IPS-NIHi7 (cell line): ENCODE measurements around the gene TNFRSF12A.
"Not testable (repeated sequence)": the region's sequence is repeated elsewhere in the genome, so short reads cannot be mapped to it uniquely, and the experiment has no call there.

ENCODE experiments used
- DNase-seq: peaks from one replicate; pipeline ENCODE4 v3.0.0; 2012; ENCODE audit warnings: mixed read lengths; ENCODE audit errors: extremely low spot score

Gene TNFRSF12A

GRCh38 chr16:3049921-3050481 lies 29.8 kb downstream of the TNFRSF12A start:
- DNase-seq = no peak

- no peak for DNase-seq
Measured at GRCh38 chr16:3050487-3050886, 30.3 kb downstream of the TNFRSF12A start.

GRCh38 chr16:3051009-3051408 lies 30.8 kb downstream of the TNFRSF12A start:
- no peak for DNase-seq

GRCh38 chr16:3051494-3051893 lies 31.3 kb downstream of the TNFRSF12A start:
- DNase-seq = no peak

- not testable (repeated sequence) for DNase-seq
Measured at GRCh38 chr16:3052571-3053329, 32.6 kb downstream of the TNFRSF12A start.

- not testable (repeated sequence) for DNase-seq
Measured at GRCh38 chr16:3053330-3053710, 33.2 kb downstream of the TNFRSF12A start.

GRCh38 chr16:3054965-3055733 lies 35.0 kb downstream of the TNFRSF12A start:
- DNase-seq = no peak

- not testable (repeated sequence) for DNase-seq
Measured at GRCh38 chr16:3055734-3056115, 35.6 kb downstream of the TNFRSF12A start.

GRCh38 chr16:3056336-3057180 lies 36.4 kb downstream of the TNFRSF12A start:
- DNase-seq = no peak

- DNase-seq = no peak
Measured at GRCh38 chr16:3057181-3058138, 37.3 kb downstream of the TNFRSF12A start.

GRCh38 chr16:3058139-3059030 lies 38.2 kb downstream of the TNFRSF12A start:
- peak; percentile 77 for DNase-seq

- peak; percentile 95 for DNase-seq
Measured at GRCh38 chr16:3059041-3059722, 39.0 kb downstream of the TNFRSF12A start.

- DNase-seq = no peak
Measured at GRCh38 chr16:3059723-3060242, 39.6 kb downstream of the TNFRSF12A start.

- no peak for DNase-seq
Measured at GRCh38 chr16:3060339-3061127, 40.4 kb downstream of the TNFRSF12A start.

GRCh38 chr16:3062553-3062952 lies 42.4 kb downstream of the TNFRSF12A start:
- DNase-seq = no peak

GRCh38 chr16:3063625-3064386 lies 43.6 kb downstream of the TNFRSF12A start:
- no peak for DNase-seq

- peak; percentile 42 for DNase-seq
Measured at GRCh38 chr16:3065069-3065741, 45.0 kb downstream of the TNFRSF12A start, which contains the start of gene IL32. TSS of gene IL32 (plus strand) at chr16:3065640. CDS start at chr16:3065812, 172 bp downstream.
